Measurements from ENCODE around the gene SPIRE1. TPM values are rescaled to one million over a fixed set of nuclear protein-coding genes. Genes with fewer than 3 reads are reported as not detected.

Gene SPIRE1
- total RNA-seq, 2 donors from 2014 or later, result 14.2 to 17.2 TPM

DNA sequence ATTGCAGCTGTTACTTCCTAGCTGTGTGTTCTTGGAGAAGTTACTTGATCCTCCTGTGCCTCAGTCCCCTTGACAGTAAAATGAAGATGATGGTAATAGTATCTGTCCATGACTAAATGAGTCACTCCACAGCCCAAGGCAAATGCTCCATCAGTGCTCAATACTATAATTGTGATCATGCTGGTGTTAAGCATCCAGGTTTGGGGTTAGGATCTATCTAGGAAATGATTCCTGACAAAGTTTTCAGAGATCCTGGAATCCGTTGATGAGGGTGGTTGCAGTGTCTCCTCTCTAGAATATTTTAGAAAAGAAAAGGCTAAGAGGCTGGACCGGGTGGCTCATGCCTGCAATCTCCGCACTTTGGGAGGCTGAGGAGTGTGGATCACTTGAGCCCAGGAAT, 252.8 kb downstream of the SPIRE1 start:
- Histone ChIP-seq H3K9ac (ENCODE audit: extremely low read depth, low read length, poor library complexity, severe bottlenecking) (no peak overlapping the region), H3K27me3 (ENCODE audit: control insufficient read depth, insufficient read depth, low read length, poor library complexity, severe bottlenecking) (peaks cover 40% of the 10 kb centered on the region), H3K36me3 (ENCODE audit: control insufficient read depth, insufficient read depth, low read length) (no peaks in the 10 kb centered on the region), H3K4me3 (ENCODE audit: low read length) (no peak overlapping the region), H3K27ac (ENCODE audit: low read depth, low read length) (no peak overlapping the region), H3K4me1 (ENCODE audit: control insufficient read depth, insufficient read depth, low read length) (no peaks in the 10 kb centered on the region), H3K9me3 (ENCODE audit: control insufficient read depth, low read length) (no peaks in the 10 kb centered on the region)
- DNase-seq, result no peak
- TF ChIP-seq, protein P1, sequence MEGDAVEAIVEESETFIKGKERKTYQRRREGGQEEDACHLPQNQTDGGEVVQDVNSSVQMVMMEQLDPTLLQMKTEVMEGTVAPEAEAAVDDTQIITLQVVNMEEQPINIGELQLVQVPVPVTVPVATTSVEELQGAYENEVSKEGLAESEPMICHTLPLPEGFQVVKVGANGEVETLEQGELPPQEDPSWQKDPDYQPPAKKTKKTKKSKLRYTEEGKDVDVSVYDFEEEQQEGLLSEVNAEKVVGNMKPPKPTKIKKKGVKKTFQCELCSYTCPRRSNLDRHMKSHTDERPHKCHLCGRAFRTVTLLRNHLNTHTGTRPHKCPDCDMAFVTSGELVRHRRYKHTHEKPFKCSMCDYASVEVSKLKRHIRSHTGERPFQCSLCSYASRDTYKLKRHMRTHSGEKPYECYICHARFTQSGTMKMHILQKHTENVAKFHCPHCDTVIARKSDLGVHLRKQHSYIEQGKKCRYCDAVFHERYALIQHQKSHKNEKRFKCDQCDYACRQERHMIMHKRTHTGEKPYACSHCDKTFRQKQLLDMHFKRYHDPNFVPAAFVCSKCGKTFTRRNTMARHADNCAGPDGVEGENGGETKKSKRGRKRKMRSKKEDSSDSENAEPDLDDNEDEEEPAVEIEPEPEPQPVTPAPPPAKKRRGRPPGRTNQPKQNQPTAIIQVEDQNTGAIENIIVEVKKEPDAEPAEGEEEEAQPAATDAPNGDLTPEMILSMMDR (conservative IDR thresholded peaks at IDR 0.05), result no peak
- Mint-ChIP-seq H3K9me3 (no peaks in the 10 kb centered on the region), H3K36me3 (ENCODE audit: low read depth) (no peaks in the 10 kb centered on the region), H3K4me3 (no peak overlapping the region), H3K27me3 (ENCODE audit: insufficient read depth) (peaks cover 57% of the 10 kb centered on the region), H3K27ac (no peak overlapping the region), H3K4me1 (peaks cover 8% of the 10 kb centered on the region)
- 90 to 93% methylated on average over 3 of the region's 3 CpGs for WGBS, 2 experiments (ENCODE audit: insufficient coverage in 1 of 2, insufficient read length in 1 of 2)

DNA sequence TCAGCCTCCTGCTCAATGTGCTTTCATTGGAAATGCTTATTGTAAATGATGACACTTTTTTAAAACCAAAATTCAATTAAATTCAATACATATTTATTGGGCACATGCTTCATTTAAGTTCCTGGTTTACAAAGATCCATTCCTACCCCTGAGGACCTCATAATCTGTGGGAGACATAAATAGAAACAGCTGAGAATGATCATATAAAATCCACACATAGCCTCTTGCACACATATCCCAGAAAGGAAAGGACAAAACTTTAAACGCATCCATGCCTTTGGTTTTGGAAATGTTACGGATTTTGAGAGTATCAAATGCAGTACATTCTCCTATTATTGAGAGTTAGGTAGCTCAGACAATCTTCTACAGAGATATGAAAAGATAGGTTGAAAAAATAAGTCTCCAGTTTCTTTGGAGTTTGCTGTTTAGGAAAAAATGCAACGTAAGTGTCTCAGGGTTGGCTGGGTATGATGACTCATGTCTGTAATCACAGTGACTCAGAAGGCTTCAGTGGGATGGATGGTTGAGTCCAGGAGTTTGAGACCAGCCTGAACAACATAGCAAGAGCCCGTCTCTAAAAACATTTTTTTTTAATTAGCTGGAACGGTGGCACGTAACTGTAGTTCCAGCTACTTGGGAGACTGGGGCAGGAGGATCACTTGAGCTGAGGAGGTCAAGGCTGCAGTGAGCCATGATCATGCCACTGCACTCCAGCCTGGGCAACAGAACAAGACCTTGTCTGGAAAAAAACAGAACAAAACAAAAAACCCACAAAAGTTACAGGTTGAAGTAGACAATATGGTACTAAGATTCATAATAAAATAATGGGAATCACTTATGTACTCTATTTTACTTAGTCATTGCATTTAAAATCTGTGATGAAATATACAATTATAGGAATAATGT, 254.1 kb downstream of the SPIRE1 start:
- Mint-ChIP-seq H3K27ac (no peak overlapping the region), H3K9me3 (no peaks in the 10 kb centered on the region), H3K4me1 (peaks cover 6% of the 10 kb centered on the region), H3K4me3 (no peak overlapping the region), H3K27me3 (ENCODE audit: insufficient read depth) (peaks cover 57% of the 10 kb centered on the region), H3K36me3 (ENCODE audit: low read depth) (no peaks in the 10 kb centered on the region)
- H3K27ac ChIP-seq (ENCODE audit: low read depth, low read length), result no peak overlapping the region
- no peaks in the 10 kb centered on the region for H3K4me1 ChIP-seq (ENCODE audit: control insufficient read depth, insufficient read depth, low read length)
- TF ChIP-seq, protein P1 (conservative IDR thresholded peaks at IDR 0.05), result no peak
- DNase-seq, result no peak
- no peak overlapping the region for H3K4me3 ChIP-seq (ENCODE audit: low read length)
- WGBS, 2 experiments (ENCODE audit: insufficient coverage in 1 of 2, insufficient read length in 1 of 2), result 83 to 91% methylated on average over 4 to 6 of the region's 6 CpGs
- H3K27me3 ChIP-seq (ENCODE audit: control insufficient read depth, insufficient read depth, low read length, poor library complexity, severe bottlenecking), result peaks cover 40% of the 10 kb centered on the region
- H3K9me3 ChIP-seq (ENCODE audit: control insufficient read depth, low read length), result no peaks in the 10 kb centered on the region
- H3K36me3 ChIP-seq (ENCODE audit: control insufficient read depth, insufficient read depth, low read length), result no peaks in the 10 kb centered on the region
- no peak overlapping the region for H3K9ac ChIP-seq (ENCODE audit: extremely low read depth, low read length, poor library complexity, severe bottlenecking)

DNA sequence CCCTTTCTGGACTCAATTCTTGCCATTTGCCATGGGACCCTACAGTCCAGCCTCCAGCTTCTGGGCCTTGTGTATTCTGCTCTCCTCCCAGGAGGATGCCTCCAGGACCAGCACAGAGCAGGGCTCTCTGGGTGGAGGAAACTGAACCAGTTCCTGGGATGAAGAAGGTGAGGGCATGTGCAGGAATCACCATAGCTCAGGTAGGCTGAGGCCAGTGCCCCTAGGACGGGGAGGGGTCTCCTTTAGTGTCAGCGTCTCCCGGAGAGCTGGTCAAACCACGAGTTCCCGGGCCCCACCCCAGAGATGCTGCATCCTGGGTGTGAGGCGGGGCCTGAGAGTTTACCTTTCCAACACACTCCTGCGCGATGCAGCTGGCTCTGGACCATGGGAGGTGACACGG, 256.0 kb downstream of the SPIRE1 start:
- no peaks in the 10 kb centered on the region for H3K9me3 Mint-ChIP-seq
- peaks cover 47% of the 10 kb centered on the region for H3K27me3 Mint-ChIP-seq (ENCODE audit: insufficient read depth)
- no peaks in the 10 kb centered on the region for H3K36me3 Mint-ChIP-seq (ENCODE audit: low read depth)
- Histone ChIP-seq H3K9ac (ENCODE audit: extremely low read depth, low read length, poor library complexity, severe bottlenecking) (no peak overlapping the region), H3K27me3 (ENCODE audit: control insufficient read depth, insufficient read depth, low read length, poor library complexity, severe bottlenecking) (peaks cover 35% of the 10 kb centered on the region), H3K4me3 (ENCODE audit: low read length) (no peak overlapping the region), H3K9me3 (ENCODE audit: control insufficient read depth, low read length) (no peaks in the 10 kb centered on the region), H3K4me1 (ENCODE audit: control insufficient read depth, insufficient read depth, low read length) (no peaks in the 10 kb centered on the region), H3K36me3 (ENCODE audit: control insufficient read depth, insufficient read depth, low read length) (no peaks in the 10 kb centered on the region), H3K27ac (ENCODE audit: low read depth, low read length) (no peak overlapping the region)
- H3K4me1 Mint-ChIP-seq, result no peaks in the 10 kb centered on the region
- H3K27ac Mint-ChIP-seq, result no peak overlapping the region
- H3K4me3 Mint-ChIP-seq, result no peak overlapping the region
- TF ChIP-seq, protein P1 (conservative IDR thresholded peaks at IDR 0.05), result no peak
- DNase-seq, result no peak
- 82 to 88% methylated on average over 5 to 9 of the region's 9 CpGs for WGBS, 2 experiments (ENCODE audit: insufficient coverage in 1 of 2, insufficient read length in 1 of 2)

All from endodermal cell (in vitro differentiated cells).